Renal pelvis (tissue), 4 donors: ENCODE measurements around the gene ETS1. TPM values are rescaled to one million over a fixed set of nuclear protein-coding genes. Genes with fewer than 3 reads are reported as not detected.
"Not testable (repeated sequence)": the region's sequence is repeated elsewhere in the genome, so short reads cannot be mapped to it uniquely, and the experiment has no call there.

Experiments
- DNase-seq: peaks from one replicate; pipeline ENCODE4 v3.0.0-alpha.2; 2013
- polyA plus RNA-seq, 3 donors: library from polyadenylated mRNA; unstranded; fragments of 120-200 nt; gene quantifications; one replicate each; pipeline ENCODE4 v1.2.1, GENCODE V29; 2013; ENCODE audit not compliant: insufficient read length in 3 of 3

ETS1 gene
- polyA plus RNA-seq, 3 donors, result 64.4 to 68.6 (median 66.8) TPM

- DNase-seq, result no peak
Measured at GRCh38 chr11:128470081-128470480, 117.3 kb downstream of the ETS1 start.

- no peak for DNase-seq
Measured at GRCh38 chr11:128469220-128469619, 118.1 kb downstream of the ETS1 start.

- no peak for DNase-seq
Measured at GRCh38 chr11:128468111-128468510, 119.2 kb downstream of the ETS1 start.

- DNase-seq, result no peak
Measured at GRCh38 chr11:128467610-128468041, 119.7 kb downstream of the ETS1 start.

- DNase-seq, result no peak
Measured at GRCh38 chr11:128467041-128467440, 120.3 kb downstream of the ETS1 start.

GRCh38 chr11:128465946-128466705 is 121.2 kb downstream of the ETS1 start:
- DNase-seq, result no peak

- no peak for DNase-seq
Measured at GRCh38 chr11:128465531-128465930, 121.8 kb downstream of the ETS1 start.

- DNase-seq, result no peak
Measured at GRCh38 chr11:128464878-128465450, 122.4 kb downstream of the ETS1 start.

- no peak for DNase-seq
Measured at GRCh38 chr11:128463979-128464378, 123.4 kb downstream of the ETS1 start.

- peak; percentile 41 for DNase-seq
Measured at GRCh38 chr11:128463371-128463829, 124.0 kb downstream of the ETS1 start.

GRCh38 chr11:128462922-128463321 is 124.4 kb downstream of the ETS1 start:
- no peak for DNase-seq

GRCh38 chr11:128462189-128462588 is 125.2 kb downstream of the ETS1 start:
- DNase-seq, result no peak

GRCh38 chr11:128458321-128458720 is 129.0 kb downstream of the ETS1 start:
- DNase-seq, result no peak

- no peak for DNase-seq
Measured at GRCh38 chr11:128457874-128458273, 129.5 kb downstream of the ETS1 start.

- DNase-seq, result no peak
Measured at GRCh38 chr11:128456566-128457268, 130.6 kb downstream of the ETS1 start.

GRCh38 chr11:128455766-128456165 is 131.6 kb downstream of the ETS1 start:
- DNase-seq, result no peak

GRCh38 chr11:128453444-128454336 is 133.7 kb downstream of the ETS1 start:
- DNase-seq, result no peak

- DNase-seq, result no peak
Measured at GRCh38 chr11:128451652-128452470, 135.5 kb downstream of the ETS1 start.

GRCh38 chr11:128450882-128451651 is 136.3 kb downstream of the ETS1 start:
- no peak for DNase-seq

GRCh38 chr11:128450425-128450824 is 136.9 kb downstream of the ETS1 start:
- DNase-seq, result not testable (repeated sequence)
